CD4-positive, alpha-beta T cell treated with Interleukin-17A for 4 hours (primary cell): ENCODE data around the gene CDC14A.
A peak's percentile ranks its signal among the peaks of the same experiment; 100 is the strongest.
"Not testable (repeated sequence)": the region's sequence is repeated elsewhere in the genome, so short reads cannot be mapped to it uniquely, and the experiment has no call there.

Source experiments
- DNase-seq: peaks from one replicate; pipeline ENCODE4 v3.0.0-alpha.2; 2020; ENCODE audit warnings: mixed read lengths

The CDC14A gene

GRCh38 chr1:100407390-100407789, 55.1 kb downstream of the CDC14A start:
- not testable (repeated sequence) for DNase-seq

- DNase-seq, result no peak
Observed at GRCh38 chr1:100411019-100411418, 58.7 kb downstream of the CDC14A start.

GRCh38 chr1:100411574-100411973, 59.3 kb downstream of the CDC14A start:
- DNase-seq, result no peak

GRCh38 chr1:100413035-100413434, 60.7 kb downstream of the CDC14A start:
- DNase-seq, result no peak

GRCh38 chr1:100414693-100415497, 62.6 kb downstream of the CDC14A start:
- peak; percentile 30 for DNase-seq

- DNase-seq, result no peak
Observed at GRCh38 chr1:100415498-100415778, 63.1 kb downstream of the CDC14A start.

- DNase-seq, result no peak
Observed at GRCh38 chr1:100419072-100419471, 66.8 kb downstream of the CDC14A start.

- DNase-seq, result no peak
Observed at GRCh38 chr1:100422065-100422464, 69.8 kb downstream of the CDC14A start.

GRCh38 chr1:100423832-100424337, 71.6 kb downstream of the CDC14A start:
- DNase-seq, result peak; percentile 50

GRCh38 chr1:100428160-100428559, 75.9 kb downstream of the CDC14A start:
- DNase-seq, result peak; percentile 32

GRCh38 chr1:100430325-100430756, 78.0 kb downstream of the CDC14A start:
- DNase-seq, result no peak

GRCh38 chr1:100431954-100432353, 79.6 kb downstream of the CDC14A start:
- DNase-seq, result no peak

GRCh38 chr1:100433563-100433962, 81.3 kb downstream of the CDC14A start:
- no peak for DNase-seq

GRCh38 chr1:100434831-100435230, 82.5 kb downstream of the CDC14A start:
- no peak for DNase-seq

- no peak for DNase-seq
Observed at GRCh38 chr1:100438375-100438774, 86.1 kb downstream of the CDC14A start.

- DNase-seq, result no peak
Observed at GRCh38 chr1:100438789-100439188, 86.5 kb downstream of the CDC14A start.

- DNase-seq, result peak; percentile 86
Observed at GRCh38 chr1:100440075-100440809, 87.9 kb downstream of the CDC14A start.

GRCh38 chr1:100441146-100441545, 88.8 kb downstream of the CDC14A start:
- no peak for DNase-seq

GRCh38 chr1:100441651-100442050, 89.3 kb downstream of the CDC14A start:
- peak; percentile 48 for DNase-seq

- peak; percentile 46 for DNase-seq
Observed at GRCh38 chr1:100443811-100444571, 91.7 kb downstream of the CDC14A start.

GRCh38 chr1:100445565-100445964, 93.3 kb downstream of the CDC14A start:
- DNase-seq, result peak; percentile 38

GRCh38 chr1:100448366-100448765, 96.1 kb downstream of the CDC14A start:
- no peak for DNase-seq

- DNase-seq, result no peak
Observed at GRCh38 chr1:100449477-100449876, 97.2 kb downstream of the CDC14A start.
